Esophagus muscularis mucosa (tissue), 4 donors: ENCODE data around the gene HIC1. TPM values are rescaled to one million over a fixed set of nuclear protein-coding genes. Genes with fewer than 3 reads are reported as not detected.

Source experiments
- DNase-seq: peaks from one replicate; pipeline ENCODE4 v3.0.0-alpha.2; 2017; ENCODE audit errors: extremely low spot score
- H3K27ac ChIP-seq, 4 donors: fragments of 200-600 bp; sonication (generic); replicated peaks in 1 of 4; 1 replicate in 3 of 4; 2 replicates in 1 of 4; pipeline ENCODE4 v1.5.1; 2016 to 2019; ENCODE audit warnings: mild to moderate bottlenecking in 1 of 4
- H3K27me3 ChIP-seq, 4 donors: fragments of 200-600 bp; sonication (generic); one replicate each; pipeline versions ENCODE4 v1.5.1 to v1.6.0; 2016 to 2019
- H3K36me3 ChIP-seq, 4 donors: fragments of 200-600 bp; sonication (generic); one replicate each; pipeline ENCODE4 v1.5.1; 2016 to 2019
- H3K4me1 ChIP-seq, 4 donors: fragments of 200-600 bp; sonication (generic); one replicate each; pipeline ENCODE4 v1.5.1; 2016 to 2019
- H3K4me3 ChIP-seq, 4 donors: fragments of 200-600 bp; sonication (generic); 1 replicate in 2 of 4; 2 replicates in 2 of 4; pipeline ENCODE4 v1.5.1; 2016 to 2019; ENCODE audit warnings: mild to moderate bottlenecking in 4 of 4, moderate library complexity in 1 of 4
- H3K9me3 ChIP-seq, 4 donors: fragments of 200-600 bp; sonication (generic); 1 replicate in 3 of 4; 2 replicates in 1 of 4; pipeline ENCODE4 v1.5.1; 2016 to 2019
- CTCF ChIP-seq, 3 experiments: fragments of 200-600 bp in 2 of 3; fragments of 450-650 bp in 1 of 3; sonication (generic) in 2 of 3; IDR thresholded peaks; one replicate each; pipeline ENCODE4 v1.5.1; 2017 to 2019; ENCODE audit warnings: antibody characterized with exemption in 3 of 3, mild to moderate bottlenecking in 2 of 3, moderate library complexity in 1 of 3
- EP300 ChIP-seq: sonication (generic); formaldehyde crosslinking; IDR thresholded peaks from one replicate; pipeline ENCODE4 v1.6.1; 2017; ENCODE audit warnings: antibody characterized with exemption
- POLR2A ChIP-seq: fragments of 450-650 bp; IDR thresholded peaks from one replicate; pipeline ENCODE4 v1.6.1; 2017; ENCODE audit warnings: antibody characterized with exemption, moderate library complexity, mild to moderate bottlenecking, low read depth
- POLR2AphosphoS5 ChIP-seq, 2 donors: sonication (generic); formaldehyde crosslinking; IDR thresholded peaks; one replicate each; pipeline ENCODE4 v1.6.1; 2017; ENCODE audit warnings: antibody characterized with exemption in 2 of 2
- WGBS: methylation state at CpG from one replicate; pipeline ENCODE4 v1.1.5; 2018; 5-methylcytosine and 5-hydroxymethylcytosine counted together
- intact Hi-C: fragments of 100-400 bp; cut with DNase I; formaldehyde crosslinking; loops from one replicate; pipeline ENCODE4 v1.15.1; 2023
- total RNA-seq, 4 donors: library from RNA; depleted of rRNA; stranded (reverse); fragments of >200 nt; gene quantifications; one replicate each; pipeline versions ENCODE4 v1.1.0 to v1.2.1, GENCODE V29; 2016

The HIC1 gene
- total RNA-seq, 4 donors from 2014 or later, result 48.6 to 86.4 (median 54.9) TPM

- DNase-seq, result no peak
- peak overlapping the region; percentile 91 to 99 (median 96) for H3K4me3 ChIP-seq
- peaks cover 10 to 25% (median 19%) of the 10 kb centered on the region in 4 donors for H3K36me3 ChIP-seq
- WGBS, result 28% methylated on average over 8 of the region's 10 CpGs
- intact Hi-C loops, result loop anchor here (10.0 kb wide), 1 partner anchor 646 kb away; no protein-coding TSS in a partner anchor
- H3K4me1 ChIP-seq, result peaks cover 19 to 47% (median 39%) of the 10 kb centered on the region in 4 donors
- TF ChIP-seq EP300, result no peak
- TF ChIP-seq POLR2A, result no peak
- TF ChIP-seq CTCF (IDR thresholded peaks at IDR 0.05), result peak in 1 of 3 experiments; percentile 29
- TF ChIP-seq POLR2AphosphoS5 (IDR thresholded peaks at IDR 0.05), result peak in 1 of 2 donors; percentile 23
- H3K27ac ChIP-seq, result peak overlapping the region in 3 of 4 donors; percentile 74 to 85 (median 84)
- no peaks in the 10 kb centered on the region for H3K9me3 ChIP-seq
- H3K27me3 ChIP-seq, result peaks cover 0 to 35% (median under 1%) of the 10 kb centered on the region in 4 donors
Measured at GRCh38 chr17:2030779-2031163, 24.1 kb upstream of the HIC1 start.

DNA sequence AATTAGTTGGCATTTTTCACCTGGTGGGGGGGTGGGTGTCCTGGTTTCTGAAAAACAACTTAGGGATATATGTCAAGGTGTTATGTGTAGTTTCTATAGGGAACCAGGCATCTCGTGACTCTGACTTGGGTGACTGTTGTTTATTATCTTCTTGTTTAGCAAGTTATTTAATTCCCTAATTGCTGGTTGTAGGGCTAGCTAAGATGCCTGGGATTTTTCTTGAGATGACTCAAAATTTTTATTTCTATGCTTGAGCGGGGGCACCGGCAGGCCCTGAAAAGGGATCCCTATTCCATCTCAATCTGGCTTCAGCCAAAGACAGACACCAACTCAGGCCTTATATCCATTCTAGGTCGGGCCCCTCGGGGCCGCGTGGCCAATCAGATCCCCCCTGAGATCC, 21.8 kb upstream of the HIC1 start:
- WGBS, result 94% methylated on average over 3 of the region's 7 CpGs
- no peaks in the 10 kb centered on the region for H3K9me3 ChIP-seq
- H3K4me1 ChIP-seq, result peaks cover 19 to 40% (median 33%) of the 10 kb centered on the region in 4 donors
- no peak overlapping the region for H3K27ac ChIP-seq
- DNase-seq, result no peak
- H3K36me3 ChIP-seq, result peaks cover 21 to 49% (median 41%) of the 10 kb centered on the region in 4 donors
- intact Hi-C loops, result loop anchor here (10.0 kb wide), 1 partner anchor 648 kb away; no protein-coding TSS in a partner anchor
- peaks cover 0 to 13% (median 0%) of the 10 kb centered on the region in 4 donors for H3K27me3 ChIP-seq
- H3K4me3 ChIP-seq, result no peak overlapping the region
- TF ChIP-seq EP300 (no peak), CTCF (IDR thresholded peaks at IDR 0.05) (no peak), POLR2A (no peak), POLR2AphosphoS5 (IDR thresholded peaks at IDR 0.05) (no peak)

DNA sequence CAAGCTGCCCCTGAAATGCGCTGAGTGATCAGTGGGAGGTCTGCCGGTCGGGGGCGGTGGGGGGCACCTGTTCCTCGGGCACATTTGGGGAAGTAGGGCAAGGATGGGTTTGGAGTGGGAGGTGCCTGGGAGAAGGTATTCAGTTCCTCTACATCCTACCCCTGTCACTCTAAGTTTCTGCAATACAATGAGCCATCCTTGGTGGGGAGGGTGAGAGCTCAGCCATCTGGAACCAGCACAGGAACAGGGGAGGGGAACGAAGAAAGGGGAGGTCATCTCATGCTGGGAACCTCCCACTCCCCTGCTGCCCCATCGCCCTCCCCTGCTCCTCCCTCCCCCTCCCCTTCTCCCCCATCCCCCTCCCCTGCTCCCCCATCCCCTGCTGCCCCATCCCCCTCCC, 20.7 kb upstream of the HIC1 start:
- Histone ChIP-seq H3K9me3 (no peaks in the 10 kb centered on the region), H3K4me1 (peaks cover 19 to 40% (median 33%) of the 10 kb centered on the region in 4 donors), H3K27ac (no peak overlapping the region), H3K36me3 (peaks cover 21 to 58% (median 44%) of the 10 kb centered on the region in 4 donors), H3K4me3 (no peak overlapping the region), H3K27me3 (peaks cover 0 to 4% (median 0%) of the 10 kb centered on the region in 4 donors)
- intact Hi-C loops, result loop anchor here (10.0 kb wide), 1 partner anchor 649 kb away; no protein-coding TSS in a partner anchor
- TF ChIP-seq POLR2A (no peak), EP300 (no peak), POLR2AphosphoS5 (IDR thresholded peaks at IDR 0.05) (no peak)
- DNase-seq, result no peak
- WGBS, result 79% methylated on average over 7 of the region's 7 CpGs

- intact Hi-C loops, result loop anchor here (10.0 kb wide), 1 partner anchor 650 kb away; no protein-coding TSS in a partner anchor
- Histone ChIP-seq H3K4me1 (peaks cover 14 to 35% (median 27%) of the 10 kb centered on the region in 4 donors), H3K27me3 (no peaks in the 10 kb centered on the region), H3K9me3 (no peaks in the 10 kb centered on the region), H3K4me3 (no peak overlapping the region), H3K36me3 (peaks cover 21 to 65% (median 49%) of the 10 kb centered on the region in 4 donors), H3K27ac (no peak overlapping the region)
- no peak for TF ChIP-seq CTCF (IDR thresholded peaks at IDR 0.05)
- TF ChIP-seq POLR2AphosphoS5 (IDR thresholded peaks at IDR 0.05), result no peak
- no peak for TF ChIP-seq POLR2A
- no peak for TF ChIP-seq EP300
- 25% methylated on average over 2 of the region's 9 CpGs for WGBS
- DNase-seq, result no peak
Measured at GRCh38 chr17:2034806-2035540, 19.9 kb upstream of the HIC1 start.
